K562 (cell line): ENCODE results near the gene FCER2. TPM values are rescaled to one million over a fixed set of nuclear protein-coding genes. Genes with fewer than 3 reads are reported as not detected.

Source experiments
- ARNT ChIP-seq, 2 experiments: fragments of 450-650 bp; IDR thresholded peaks; 2 replicates each; pipeline ENCODE4 v1.6.1; 2016; ENCODE audit warnings: mild to moderate bottlenecking in 1 of 2
- CC2D1A ChIP-seq: fragments of 450-650 bp; IDR thresholded peaks from 2 replicates; pipeline ENCODE4 v1.6.1; 2017; ENCODE audit warnings: mild to moderate bottlenecking
- NELFE ChIP-seq: IDR thresholded peaks from 2 replicates; pipeline ENCODE4 v1.6.1; 2011; ENCODE audit warnings: mild to moderate bottlenecking; ENCODE audit not compliant: insufficient read depth, insufficient read length
- PCBP1 ChIP-seq: fragments of 200-400 bp; formaldehyde crosslinking; IDR thresholded peaks from 2 replicates; pipeline ENCODE4 v1.6.1; 2018; ENCODE audit warnings: mild to moderate bottlenecking, low read depth, low read length; ENCODE audit not compliant: poor library complexity, severe bottlenecking
- RFX1 ChIP-seq: fragments of 450-650 bp; IDR thresholded peaks from 2 replicates; pipeline ENCODE4 v1.6.1; 2016; ENCODE audit warnings: mild to moderate bottlenecking, moderate library complexity
- polyA plus RNA-seq, 8 experiments: library from polyadenylated mRNA; depleted of rRNA in 4 of 8; stranded (reverse) in 5 of 8; unstranded in 3 of 8; fragments of >200 nt; fragmentation: Nextera tagmentation in 2 of 8; fragmentation: Illumina TruSeq in 1 of 8; extraction: Ambion mirVana in 2 of 8; extraction: Trizol in 1 of 8; gene quantifications; 2 replicates each; pipeline versions ENCODE4 v1.2.1 to v1.2.3, GENCODE V29; 2011 to 2014; ENCODE audit warnings: inconsistent platforms in 1 of 8, missing spikeins in 1 of 8
- total RNA-seq, 7 experiments: library from RNA; depleted of rRNA in 6 of 7; stranded (reverse); fragments of >200 nt in 6 of 7; fragmentation: Illumina TruSeq in 2 of 7; extraction: Trizol in 2 of 7; gene quantifications; 2 replicates each; pipeline versions ENCODE4 v1.2.1 to v1.2.3, GENCODE V29; 2011 to 2021; ENCODE audit warnings: low replicate concordance in 1 of 7
- TF ChIP-seq, protein P1 (sequence below): sonication (generic); formaldehyde crosslinking; IDR thresholded peaks from 2 replicates; pipeline ENCODE4 v1.5.0; 2020; ENCODE audit warnings: missing genetic modification reagents
- TF ChIP-seq, protein P2 (sequence below): fragments of 200-600 bp; sonication (generic); IDR thresholded peaks from one replicate; pipeline ENCODE4 v1.6.1; 2012; ENCODE audit warnings: mild to moderate bottlenecking, low read depth, low read length, inconsistent platforms

The FCER2 gene
- total and polyA plus RNA-seq, 9 of the 15 experiments (the other 6 are each of a cell fraction or from before 2014, with no cell fraction given) = 0.11 TPM; not detected in 8

DNA sequence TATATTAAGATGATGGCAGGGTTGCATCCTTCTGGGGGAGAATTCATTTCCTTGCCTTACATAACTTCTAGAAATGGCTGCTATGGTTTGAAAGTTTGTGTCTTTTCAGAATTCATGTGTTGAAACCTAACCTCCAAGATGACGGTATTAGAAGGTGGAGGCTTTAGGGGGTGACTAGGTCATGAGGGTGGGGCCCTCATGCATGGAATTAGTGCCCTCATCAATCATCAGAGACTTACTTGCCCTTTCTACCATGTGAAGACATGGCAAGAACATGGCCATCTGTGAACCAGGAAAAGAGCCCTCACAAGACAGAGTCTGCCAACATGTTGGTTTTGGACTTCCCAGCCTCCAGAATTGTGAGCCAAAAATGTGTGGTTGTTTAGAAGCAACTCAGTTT lies 14.8 kb upstream of the FCER2 start (continued):
- TF ChIP-seq, protein P1, sequence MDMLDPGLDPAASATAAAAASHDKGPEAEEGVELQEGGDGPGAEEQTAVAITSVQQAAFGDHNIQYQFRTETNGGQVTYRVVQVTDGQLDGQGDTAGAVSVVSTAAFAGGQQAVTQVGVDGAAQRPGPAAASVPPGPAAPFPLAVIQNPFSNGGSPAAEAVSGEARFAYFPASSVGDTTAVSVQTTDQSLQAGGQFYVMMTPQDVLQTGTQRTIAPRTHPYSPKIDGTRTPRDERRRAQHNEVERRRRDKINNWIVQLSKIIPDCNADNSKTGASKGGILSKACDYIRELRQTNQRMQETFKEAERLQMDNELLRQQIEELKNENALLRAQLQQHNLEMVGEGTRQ (CRISPR knock-in tag) = no peak
- no peak for TF ChIP-seq CC2D1A
- no peak for TF ChIP-seq NELFE
- TF ChIP-seq, protein P2, sequence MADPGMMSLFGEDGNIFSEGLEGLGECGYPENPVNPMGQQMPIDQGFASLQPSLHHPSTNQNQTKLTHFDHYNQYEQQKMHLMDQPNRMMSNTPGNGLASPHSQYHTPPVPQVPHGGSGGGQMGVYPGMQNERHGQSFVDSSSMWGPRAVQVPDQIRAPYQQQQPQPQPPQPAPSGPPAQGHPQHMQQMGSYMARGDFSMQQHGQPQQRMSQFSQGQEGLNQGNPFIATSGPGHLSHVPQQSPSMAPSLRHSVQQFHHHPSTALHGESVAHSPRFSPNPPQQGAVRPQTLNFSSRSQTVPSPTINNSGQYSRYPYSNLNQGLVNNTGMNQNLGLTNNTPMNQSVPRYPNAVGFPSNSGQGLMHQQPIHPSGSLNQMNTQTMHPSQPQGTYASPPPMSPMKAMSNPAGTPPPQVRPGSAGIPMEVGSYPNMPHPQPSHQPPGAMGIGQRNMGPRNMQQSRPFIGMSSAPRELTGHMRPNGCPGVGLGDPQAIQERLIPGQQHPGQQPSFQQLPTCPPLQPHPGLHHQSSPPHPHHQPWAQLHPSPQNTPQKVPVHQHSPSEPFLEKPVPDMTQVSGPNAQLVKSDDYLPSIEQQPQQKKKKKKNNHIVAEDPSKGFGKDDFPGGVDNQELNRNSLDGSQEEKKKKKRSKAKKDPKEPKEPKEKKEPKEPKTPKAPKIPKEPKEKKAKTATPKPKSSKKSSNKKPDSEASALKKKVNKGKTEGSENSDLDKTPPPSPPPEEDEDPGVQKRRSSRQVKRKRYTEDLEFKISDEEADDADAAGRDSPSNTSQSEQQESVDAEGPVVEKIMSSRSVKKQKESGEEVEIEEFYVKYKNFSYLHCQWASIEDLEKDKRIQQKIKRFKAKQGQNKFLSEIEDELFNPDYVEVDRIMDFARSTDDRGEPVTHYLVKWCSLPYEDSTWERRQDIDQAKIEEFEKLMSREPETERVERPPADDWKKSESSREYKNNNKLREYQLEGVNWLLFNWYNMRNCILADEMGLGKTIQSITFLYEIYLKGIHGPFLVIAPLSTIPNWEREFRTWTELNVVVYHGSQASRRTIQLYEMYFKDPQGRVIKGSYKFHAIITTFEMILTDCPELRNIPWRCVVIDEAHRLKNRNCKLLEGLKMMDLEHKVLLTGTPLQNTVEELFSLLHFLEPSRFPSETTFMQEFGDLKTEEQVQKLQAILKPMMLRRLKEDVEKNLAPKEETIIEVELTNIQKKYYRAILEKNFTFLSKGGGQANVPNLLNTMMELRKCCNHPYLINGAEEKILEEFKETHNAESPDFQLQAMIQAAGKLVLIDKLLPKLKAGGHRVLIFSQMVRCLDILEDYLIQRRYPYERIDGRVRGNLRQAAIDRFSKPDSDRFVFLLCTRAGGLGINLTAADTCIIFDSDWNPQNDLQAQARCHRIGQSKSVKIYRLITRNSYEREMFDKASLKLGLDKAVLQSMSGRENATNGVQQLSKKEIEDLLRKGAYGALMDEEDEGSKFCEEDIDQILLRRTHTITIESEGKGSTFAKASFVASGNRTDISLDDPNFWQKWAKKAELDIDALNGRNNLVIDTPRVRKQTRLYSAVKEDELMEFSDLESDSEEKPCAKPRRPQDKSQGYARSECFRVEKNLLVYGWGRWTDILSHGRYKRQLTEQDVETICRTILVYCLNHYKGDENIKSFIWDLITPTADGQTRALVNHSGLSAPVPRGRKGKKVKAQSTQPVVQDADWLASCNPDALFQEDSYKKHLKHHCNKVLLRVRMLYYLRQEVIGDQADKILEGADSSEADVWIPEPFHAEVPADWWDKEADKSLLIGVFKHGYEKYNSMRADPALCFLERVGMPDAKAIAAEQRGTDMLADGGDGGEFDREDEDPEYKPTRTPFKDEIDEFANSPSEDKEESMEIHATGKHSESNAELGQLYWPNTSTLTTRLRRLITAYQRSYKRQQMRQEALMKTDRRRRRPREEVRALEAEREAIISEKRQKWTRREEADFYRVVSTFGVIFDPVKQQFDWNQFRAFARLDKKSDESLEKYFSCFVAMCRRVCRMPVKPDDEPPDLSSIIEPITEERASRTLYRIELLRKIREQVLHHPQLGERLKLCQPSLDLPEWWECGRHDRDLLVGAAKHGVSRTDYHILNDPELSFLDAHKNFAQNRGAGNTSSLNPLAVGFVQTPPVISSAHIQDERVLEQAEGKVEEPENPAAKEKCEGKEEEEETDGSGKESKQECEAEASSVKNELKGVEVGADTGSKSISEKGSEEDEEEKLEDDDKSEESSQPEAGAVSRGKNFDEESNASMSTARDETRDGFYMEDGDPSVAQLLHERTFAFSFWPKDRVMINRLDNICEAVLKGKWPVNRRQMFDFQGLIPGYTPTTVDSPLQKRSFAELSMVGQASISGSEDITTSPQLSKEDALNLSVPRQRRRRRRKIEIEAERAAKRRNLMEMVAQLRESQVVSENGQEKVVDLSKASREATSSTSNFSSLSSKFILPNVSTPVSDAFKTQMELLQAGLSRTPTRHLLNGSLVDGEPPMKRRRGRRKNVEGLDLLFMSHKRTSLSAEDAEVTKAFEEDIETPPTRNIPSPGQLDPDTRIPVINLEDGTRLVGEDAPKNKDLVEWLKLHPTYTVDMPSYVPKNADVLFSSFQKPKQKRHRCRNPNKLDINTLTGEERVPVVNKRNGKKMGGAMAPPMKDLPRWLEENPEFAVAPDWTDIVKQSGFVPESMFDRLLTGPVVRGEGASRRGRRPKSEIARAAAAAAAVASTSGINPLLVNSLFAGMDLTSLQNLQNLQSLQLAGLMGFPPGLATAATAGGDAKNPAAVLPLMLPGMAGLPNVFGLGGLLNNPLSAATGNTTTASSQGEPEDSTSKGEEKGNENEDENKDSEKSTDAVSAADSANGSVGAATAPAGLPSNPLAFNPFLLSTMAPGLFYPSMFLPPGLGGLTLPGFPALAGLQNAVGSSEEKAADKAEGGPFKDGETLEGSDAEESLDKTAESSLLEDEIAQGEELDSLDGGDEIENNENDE = no peak
- TF ChIP-seq PCBP1 = no peak
- no peak for TF ChIP-seq RFX1
- TF ChIP-seq ARNT (IDR thresholded peaks at IDR 0.05) = no peak
